Activated naive CD8-positive, alpha-beta T cell treated with anti-CD3 and anti-CD28 coated beads for 36 hours (primary cell): Measurements from ENCODE around the gene STC2. TPM values are rescaled to one million over a fixed set of nuclear protein-coding genes. Genes with fewer than 3 reads are reported as not detected.
A peak's percentile ranks its signal among the peaks of the same experiment; 100 is the strongest.
"Not testable (repeated sequence)": the region's sequence is repeated elsewhere in the genome, so short reads cannot be mapped to it uniquely, and the experiment has no call there.

Experiments used
- DNase-seq: peaks from one replicate; pipeline ENCODE4 v3.0.0; 2021
- H3K27ac Mint-ChIP-seq: one replicate; pipeline ENCODE4 v1.8.0; 2022; ENCODE audit warnings: mild to moderate bottlenecking, moderate library complexity, mixed read lengths
- H3K27me3 Mint-ChIP-seq: one replicate; pipeline ENCODE4 v1.8.0; 2022; ENCODE audit warnings: mild to moderate bottlenecking, mixed read lengths
- H3K36me3 Mint-ChIP-seq: one replicate; pipeline ENCODE4 v1.8.0; 2021; ENCODE audit warnings: mild to moderate bottlenecking, mixed read lengths
- H3K4me1 Mint-ChIP-seq: one replicate; pipeline ENCODE4 v1.8.0; 2021; ENCODE audit warnings: mixed read lengths
- H3K4me3 Mint-ChIP-seq: one replicate; pipeline ENCODE4 v1.8.0; 2022; ENCODE audit warnings: mild to moderate bottlenecking, moderate library complexity, mixed read lengths
- H3K9me3 Mint-ChIP-seq: one replicate; pipeline ENCODE4 v1.8.0; 2022; ENCODE audit warnings: mixed read lengths
- total RNA-seq, 2 experiments: library from RNA; stranded (reverse); gene quantifications; one replicate each; pipeline ENCODE4 v1.2.3, GENCODE V29; 2021

STC2 gene
- total RNA-seq, 2 experiments from 2014 or later, result 41.1 to 41.2 TPM

DNA sequence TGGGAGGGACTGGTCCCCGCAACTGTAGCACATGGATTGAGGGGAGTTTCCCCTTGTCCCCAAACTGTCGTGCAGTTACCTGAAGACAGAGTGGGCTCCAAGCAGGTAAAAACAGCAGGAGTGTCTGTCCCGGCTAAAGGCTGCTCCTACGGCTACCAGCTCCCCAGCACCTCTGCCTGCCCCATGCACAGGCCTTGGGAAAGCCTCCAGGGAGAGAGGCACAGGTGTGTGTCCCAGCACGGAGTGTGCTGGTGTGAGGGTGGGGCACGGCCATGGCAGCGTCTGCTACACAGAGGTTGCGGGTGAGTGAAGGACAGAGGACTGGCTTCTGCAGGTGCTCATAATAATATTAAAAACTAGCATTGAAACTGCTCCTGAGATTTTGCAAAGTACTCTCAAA is 30.4 kb downstream of the STC2 start:
- H3K4me1 Mint-ChIP-seq, result peaks cover 7% of the 10 kb centered on the region
- no peaks in the 10 kb centered on the region for H3K9me3 Mint-ChIP-seq
- H3K27ac Mint-ChIP-seq, result no peak overlapping the region
- no peak overlapping the region for H3K4me3 Mint-ChIP-seq
- H3K27me3 Mint-ChIP-seq, result peaks cover 43% of the 10 kb centered on the region
- DNase-seq, result no peak
- no peaks in the 10 kb centered on the region for H3K36me3 Mint-ChIP-seq

- Mint-ChIP-seq H3K27me3 (peaks cover 44% of the 10 kb centered on the region), H3K4me1 (peaks cover 7% of the 10 kb centered on the region), H3K4me3 (no peak overlapping the region), H3K9me3 (no peaks in the 10 kb centered on the region), H3K27ac (no peak overlapping the region), H3K36me3 (no peaks in the 10 kb centered on the region)
- no peak for DNase-seq
These were observed 31.2 kb downstream of the STC2 start for GRCh38 chr5:173296737-173297676.

GRCh38 chr5:173295796-173296195 is 32.4 kb downstream of the STC2 start:
- H3K27me3 Mint-ChIP-seq, result peaks cover 48% of the 10 kb centered on the region
- peaks cover 7% of the 10 kb centered on the region for H3K4me1 Mint-ChIP-seq
- no peak for DNase-seq
- no peaks in the 10 kb centered on the region for H3K9me3 Mint-ChIP-seq
- no peak overlapping the region for H3K4me3 Mint-ChIP-seq
- H3K27ac Mint-ChIP-seq, result no peak overlapping the region
- H3K36me3 Mint-ChIP-seq, result no peaks in the 10 kb centered on the region

DNA sequence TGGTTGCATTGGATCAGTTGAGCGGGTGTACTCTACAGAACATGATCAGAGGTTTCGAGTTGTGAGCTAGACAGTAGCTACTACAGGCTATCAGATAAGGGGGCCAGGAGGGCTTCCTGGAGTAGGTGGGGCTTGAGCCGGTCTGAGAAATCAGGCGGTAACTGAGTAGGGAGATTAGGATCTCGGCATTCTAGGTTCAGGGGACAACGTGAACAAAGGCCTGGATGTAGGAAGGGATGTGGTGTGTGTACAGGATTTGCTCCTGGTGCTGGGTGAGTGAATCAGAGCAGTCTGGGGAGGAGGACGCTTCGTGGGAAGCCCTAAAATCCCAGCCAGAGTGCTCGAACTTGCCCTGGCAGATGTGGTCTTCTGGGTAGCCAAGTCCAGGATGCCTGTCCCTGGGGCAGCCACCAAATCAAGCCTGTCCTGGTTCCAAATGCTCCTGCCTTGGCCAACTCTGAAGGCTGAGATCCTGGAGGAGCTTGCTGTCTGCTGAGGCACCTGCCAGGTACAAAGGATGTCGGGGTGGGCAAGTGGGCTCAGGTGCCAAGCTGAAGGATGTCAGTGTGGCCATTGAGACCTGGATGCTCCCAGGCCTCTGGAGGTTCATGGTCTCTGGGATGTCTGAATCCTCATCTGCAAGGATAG is 33.4 kb downstream of the STC2 start:
- H3K9me3 Mint-ChIP-seq, result no peaks in the 10 kb centered on the region
- no peak for DNase-seq
- no peak overlapping the region for H3K27ac Mint-ChIP-seq
- H3K27me3 Mint-ChIP-seq, result peaks cover 58% of the 10 kb centered on the region
- no peaks in the 10 kb centered on the region for H3K36me3 Mint-ChIP-seq
- H3K4me1 Mint-ChIP-seq, result peaks cover 7% of the 10 kb centered on the region
- no peak overlapping the region for H3K4me3 Mint-ChIP-seq

DNA sequence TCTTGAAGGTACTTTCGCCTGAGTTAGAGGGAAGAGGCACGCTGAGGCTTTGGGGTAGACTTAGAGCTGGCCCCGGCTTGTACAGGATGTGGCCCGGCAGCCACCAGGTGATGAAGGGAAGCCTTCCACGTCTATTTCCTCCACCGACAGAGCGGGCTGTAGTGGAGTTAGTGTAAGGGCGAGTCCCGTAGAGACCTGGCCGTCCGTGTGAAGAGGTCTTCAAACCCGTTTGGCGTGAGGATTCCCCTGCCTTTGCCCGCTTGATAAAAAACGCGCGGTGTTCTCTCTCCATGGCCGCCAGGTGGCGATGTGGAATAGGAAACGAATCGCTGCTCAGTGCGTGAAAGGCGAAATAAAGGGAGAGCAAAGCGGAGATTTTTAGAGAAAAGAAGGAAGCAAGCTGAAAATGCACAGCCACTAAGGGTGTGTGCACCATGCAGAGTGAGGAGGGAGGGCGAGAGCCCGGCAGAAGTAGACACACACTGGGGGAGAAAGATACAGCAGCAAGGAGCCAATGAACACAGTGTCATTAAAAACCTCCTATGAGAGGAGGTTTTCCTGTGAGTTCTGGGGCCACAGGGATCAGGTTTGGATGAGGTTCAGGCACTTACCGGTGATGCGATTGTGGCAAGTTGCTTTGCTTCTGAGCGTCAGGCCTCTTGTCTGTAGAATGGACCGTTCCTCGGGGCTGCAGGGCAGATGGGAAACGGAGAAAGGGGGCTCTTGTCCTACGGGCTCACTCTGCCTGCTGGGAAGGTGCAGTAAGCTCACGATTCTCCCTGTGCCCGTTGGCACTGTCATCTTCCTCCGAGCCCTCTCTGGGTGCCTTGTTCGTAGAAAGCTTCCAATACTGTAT is 34.2 kb downstream of the STC2 start:
- H3K9me3 Mint-ChIP-seq, result no peaks in the 10 kb centered on the region

GRCh38 chr5:173291722-173292658 is 36.2 kb downstream of the STC2 start:
- Mint-ChIP-seq H3K9me3 (no peaks in the 10 kb centered on the region), H3K27ac (no peak overlapping the region), H3K27me3 (peaks cover 75% of the 10 kb centered on the region), H3K36me3 (no peaks in the 10 kb centered on the region), H3K4me3 (no peak overlapping the region), H3K4me1 (peaks cover 18% of the 10 kb centered on the region)
- no peak for DNase-seq

More for the DNA sequence above, 34.2 kb downstream of the STC2 start:
- H3K27ac Mint-ChIP-seq, result no peak overlapping the region
- H3K27me3 Mint-ChIP-seq, result peaks cover 60% of the 10 kb centered on the region
- H3K4me1 Mint-ChIP-seq, result peaks cover 7% of the 10 kb centered on the region
- no peaks in the 10 kb centered on the region for H3K36me3 Mint-ChIP-seq
- peak; percentile 72 for DNase-seq
- H3K4me3 Mint-ChIP-seq, result peak overlapping the region; percentile 54

GRCh38 chr5:173290477-173291131 is 37.6 kb downstream of the STC2 start:
- H3K4me1 Mint-ChIP-seq, result peaks cover 18% of the 10 kb centered on the region
- H3K36me3 Mint-ChIP-seq, result no peaks in the 10 kb centered on the region
- peaks cover 78% of the 10 kb centered on the region for H3K27me3 Mint-ChIP-seq
- DNase-seq, result no peak
- no peak overlapping the region for H3K27ac Mint-ChIP-seq
- H3K4me3 Mint-ChIP-seq, result no peak overlapping the region
- H3K9me3 Mint-ChIP-seq, result no peaks in the 10 kb centered on the region

GRCh38 chr5:173289372-173289771 is 38.8 kb downstream of the STC2 start:
- no peak for DNase-seq
- Mint-ChIP-seq H3K27me3 (peaks cover 81% of the 10 kb centered on the region), H3K4me1 (peaks cover 18% of the 10 kb centered on the region), H3K4me3 (no peak overlapping the region), H3K9me3 (peaks cover 3% of the 10 kb centered on the region), H3K27ac (no peak overlapping the region), H3K36me3 (no peaks in the 10 kb centered on the region)

GRCh38 chr5:173288632-173289031 is 39.6 kb downstream of the STC2 start:
- Mint-ChIP-seq H3K4me1 (peaks cover 15% of the 10 kb centered on the region), H3K4me3 (no peak overlapping the region), H3K36me3 (no peaks in the 10 kb centered on the region), H3K9me3 (peaks cover 3% of the 10 kb centered on the region), H3K27ac (no peak overlapping the region), H3K27me3 (peaks cover 79% of the 10 kb centered on the region)
- DNase-seq, result no peak

DNA sequence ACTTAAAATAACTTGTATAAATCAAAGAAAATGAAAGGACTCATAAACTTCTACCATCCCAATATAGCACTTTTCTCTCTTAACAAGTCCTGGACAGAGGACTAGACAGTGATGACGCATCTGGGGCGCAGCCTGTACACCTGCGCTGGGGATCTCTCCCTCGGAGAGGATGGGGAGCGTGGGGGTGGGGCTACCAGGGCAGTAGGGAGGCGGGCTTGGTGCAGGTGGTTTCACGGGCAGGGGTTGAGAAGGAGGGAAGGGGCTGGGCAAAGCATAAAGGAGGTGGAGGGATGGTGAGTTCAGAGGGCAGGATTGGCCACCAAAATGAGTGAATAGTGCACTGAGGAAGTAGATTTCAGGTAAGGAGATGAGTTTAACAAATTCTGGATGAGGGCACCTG is 41.1 kb downstream of the STC2 start:
- H3K4me3 Mint-ChIP-seq, result no peak overlapping the region

DNA sequence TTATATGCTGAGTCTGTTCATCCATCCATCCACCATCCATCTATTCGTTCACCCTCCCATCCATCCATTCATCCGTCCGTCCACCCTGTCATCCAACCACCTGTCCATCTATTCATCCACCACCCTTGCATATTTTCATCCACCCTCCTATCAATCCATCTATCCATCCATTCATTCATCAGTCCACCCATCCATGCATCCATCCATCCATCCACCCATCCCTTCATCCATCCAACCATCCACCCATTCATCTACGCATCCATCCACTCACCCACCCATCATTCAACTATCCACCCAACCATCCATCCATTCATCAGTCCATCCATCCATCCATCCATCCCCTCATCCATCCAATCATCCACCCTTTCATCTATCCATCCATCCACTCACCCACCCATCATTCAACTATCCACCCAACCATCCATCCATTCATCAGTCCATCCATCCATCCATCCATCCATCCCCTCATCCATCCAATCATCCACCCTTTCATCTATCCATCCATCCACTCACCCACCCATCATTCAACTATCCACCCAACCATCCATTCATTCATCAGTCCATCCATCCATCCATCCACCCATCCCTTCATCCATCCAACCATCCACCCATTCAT is 43.8 kb downstream of the STC2 start:
- peaks cover 16% of the 10 kb centered on the region for H3K4me1 Mint-ChIP-seq
- not testable (repeated sequence) for H3K4me3 Mint-ChIP-seq, H3K36me3 Mint-ChIP-seq, H3K9me3 Mint-ChIP-seq, H3K27ac Mint-ChIP-seq, DNase-seq
- H3K27me3 Mint-ChIP-seq, result peaks cover 61% of the 10 kb centered on the region

More for the DNA sequence above, 41.1 kb downstream of the STC2 start:
- Mint-ChIP-seq H3K36me3 (no peaks in the 10 kb centered on the region), H3K9me3 (peaks cover 3% of the 10 kb centered on the region), H3K27ac (no peak overlapping the region), H3K27me3 (peaks cover 81% of the 10 kb centered on the region), H3K4me1 (peaks cover 16% of the 10 kb centered on the region)
- DNase-seq, result no peak

DNA sequence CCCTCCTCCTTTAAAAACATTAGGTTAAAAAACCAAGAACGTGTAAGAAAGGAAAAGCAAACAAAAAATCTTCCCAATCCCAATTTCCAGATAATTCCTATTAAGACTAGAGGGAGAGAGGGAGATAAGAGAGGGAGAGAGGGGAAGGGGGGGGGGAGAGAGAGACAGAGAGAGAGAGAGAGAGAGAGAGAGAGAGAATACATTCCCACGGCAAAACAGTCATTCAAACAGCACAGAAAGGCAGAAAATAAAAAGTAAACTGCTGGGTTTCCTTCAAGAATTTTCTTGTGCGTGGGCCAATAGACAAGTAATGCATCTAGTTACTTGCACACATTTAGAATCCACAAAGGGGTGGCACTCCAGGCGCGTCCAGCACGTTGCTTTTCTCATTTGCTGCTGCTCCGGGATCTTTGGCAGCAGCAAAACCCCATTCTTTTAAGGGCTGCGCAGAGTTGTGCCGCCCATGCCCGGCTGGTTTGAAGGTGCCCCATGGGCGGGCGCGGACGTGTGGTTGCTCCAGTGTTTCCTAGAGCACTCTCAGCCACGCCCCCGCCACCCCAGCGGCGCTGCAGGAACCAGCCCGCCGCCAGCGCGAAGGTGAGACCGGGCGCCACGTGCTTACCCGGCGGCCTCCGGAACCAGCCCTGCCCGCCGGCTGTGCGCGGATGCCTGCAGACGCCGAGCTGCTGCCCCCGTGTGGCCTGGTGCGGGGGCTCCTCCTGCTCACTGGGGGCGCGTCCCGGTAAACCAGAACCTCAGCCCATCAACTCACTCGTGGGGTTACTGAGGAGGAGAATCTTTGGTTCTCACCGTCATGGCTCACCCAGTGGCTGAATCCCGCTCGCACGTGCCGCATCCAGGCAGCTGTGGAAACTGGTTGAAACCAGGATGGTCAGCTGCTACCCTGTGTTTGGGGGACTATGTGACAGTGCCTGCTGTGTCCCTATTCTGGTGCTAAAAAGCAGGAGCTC is 44.6 kb downstream of the STC2 start:
- no peaks in the 10 kb centered on the region for H3K36me3 Mint-ChIP-seq

More for the DNA sequence above, 44.6 kb downstream of the STC2 start:
- DNase-seq, result peak; percentile 88
- peaks cover 15% of the 10 kb centered on the region for H3K4me1 Mint-ChIP-seq
- H3K27ac Mint-ChIP-seq, result no peak overlapping the region
- H3K9me3 Mint-ChIP-seq, result peaks cover 3% of the 10 kb centered on the region
- peak overlapping the region; percentile 41 for H3K4me3 Mint-ChIP-seq
- H3K27me3 Mint-ChIP-seq, result peaks cover 61% of the 10 kb centered on the region
